Ovary (tissue), 9 donors: Measurements from ENCODE around the gene MMAB. TPM values are rescaled to one million over a fixed set of nuclear protein-coding genes. Genes with fewer than 3 reads are reported as not detected.

Experiments
- DNase-seq, 5 donors: peaks; one replicate each; pipeline ENCODE4 v3.0.0-alpha.2; 2019 to 2020
- H3K27ac ChIP-seq, 2 donors: fragments of 200-600 bp; one replicate each; pipeline versions ENCODE4 v1.5.1 to v1.8.0; 2019 to 2022
- H3K27me3 ChIP-seq: fragments of 200-600 bp; one replicate; pipeline ENCODE4 v1.8.0; 2022
- H3K36me3 ChIP-seq: fragments of 200-600 bp; sonication (generic); one replicate; pipeline ENCODE4 v1.5.1; 2019
- H3K4me1 ChIP-seq: one replicate; pipeline ENCODE4 v1.8.1; 2013; ENCODE audit warnings: mild to moderate bottlenecking, moderate library complexity; ENCODE audit not compliant: insufficient read depth
- H3K4me3 ChIP-seq: fragments of 200-600 bp; sonication (generic); one replicate; pipeline ENCODE4 v1.5.1; 2017
- H3K9me3 ChIP-seq, 2 donors: fragments of 200-600 bp in 1 of 2; sonication (generic) in 1 of 2; one replicate each; pipeline versions ENCODE4 v1.5.1 to v1.8.1; 2013 to 2019; ENCODE audit warnings: mild to moderate bottlenecking in 1 of 2, moderate library complexity in 1 of 2
- CTCF ChIP-seq, 3 donors: fragments of 450-650 bp in 2 of 3; fragments of 200-600 bp in 1 of 3; IDR thresholded peaks; one replicate each; pipeline versions ENCODE4 v1.5.1 to v1.8.0; 2016 to 2022; ENCODE audit warnings: antibody characterized with exemption in 3 of 3, mild to moderate bottlenecking in 1 of 3
- EP300 ChIP-seq: sonication (generic); formaldehyde crosslinking; IDR thresholded peaks from one replicate; pipeline ENCODE4 v1.6.1; 2017; ENCODE audit warnings: antibody characterized with exemption
- POLR2A ChIP-seq: fragments of 450-650 bp; IDR thresholded peaks from one replicate; pipeline ENCODE4 v1.6.1; 2017; ENCODE audit warnings: antibody characterized with exemption, mild to moderate bottlenecking, moderate library complexity
- WGBS, 3 donors: extraction: QIAGEN DNeasy Blood & Tissue Kit in 1 of 3; methylation state at CpG; one replicate each; pipeline versions ENCODE4 v1.1.5 to v1.1.7; 2013 to 2017; 5-methylcytosine and 5-hydroxymethylcytosine counted together
- intact Hi-C, 4 donors: fragments of 100-400 bp; cut with DNase I; formaldehyde crosslinking; loops; one replicate each; pipeline versions ENCODE4 v1.11.0 to v1.15.1; 2022 to 2023
- polyA plus RNA-seq, 2 donors: library from polyadenylated mRNA; stranded (reverse); fragments of 200-250 nt in 1 of 2; fragments of 350-450 nt in 1 of 2; fragmentation: Illumina TruSeq in 1 of 2; extraction: RNeasy Lipid Tissue Mini Kit (QIAGEN cat#74804) in 1 of 2; gene quantifications; one replicate each; pipeline ENCODE4 v1.2.3, GENCODE V29; 2013 to 2014
- total RNA-seq, 7 donors: library from RNA; depleted of rRNA in 2 of 7; stranded (reverse); fragments of >200 nt in 2 of 7; fragmentation: NEBNext Ultra II Directional in 3 of 7; extraction: Animal tissue kit (Norgen Biotek cat#: 25700) in 3 of 7; gene quantifications; one replicate each; pipeline versions ENCODE4 v1.1.0 to v1.2.4, GENCODE V29; 2016 to 2023
- donor health status: DM: no; HTN: no; CAD: no; lungs with moderate emphysema.
- donor health status: DM: no; HTN: no; CAD: no.
- donor health status: Bipolar disorder and iron deficiency.
- donor health status: DM: yes; HTN: yes; CAD: no.
- donor health status: DM: no; HTN: no; CAD: no.
- donor health status: DM: yes; HTN: yes; CAD: no.

MMAB gene
- total and polyA plus RNA-seq, 9 donors, result 20.2 to 94.9 (median 33.2) TPM

GRCh38 chr12:109597795-109598427 lies 24.6 kb upstream of the MMAB start:
- H3K36me3 ChIP-seq, result no peaks in the 10 kb centered on the region
- no peak overlapping the region for H3K27ac ChIP-seq
- TF ChIP-seq CTCF (IDR thresholded peaks at IDR 0.05) (peak; percentile 90 to 92 (median 92)), POLR2A (no peak)
- H3K9me3 ChIP-seq, result no peaks in the 10 kb centered on the region
- DNase-seq, result peak; percentile 90 to 94 (median 92)
- intact Hi-C loops, result loop anchor here (5.0 to 10.0 kb wide), 4 partner anchors 109 to 174 kb away; partner anchors contain the start of gene FAM222A (in 2 of the 4)
- H3K4me3 ChIP-seq, result no peak overlapping the region
- H3K27me3 ChIP-seq, result no peaks in the 10 kb centered on the region
- peaks cover 2% of the 10 kb centered on the region for H3K4me1 ChIP-seq
- 35 to 36% (median 36%) methylated on average over 27 of the region's 27 CpGs for WGBS, 3 donors

GRCh38 chr12:109597414-109597794 lies 24.1 kb upstream of the MMAB start:
- intact Hi-C loops, result loop anchor here (5.0 to 10.0 kb wide), 4 partner anchors 110 to 175 kb away; partner anchors contain the start of gene FAM222A (in 2 of the 4)
- Histone ChIP-seq H3K4me3 (no peak overlapping the region), H3K27ac (no peak overlapping the region), H3K27me3 (no peaks in the 10 kb centered on the region), H3K4me1 (peaks cover 2% of the 10 kb centered on the region), H3K9me3 (no peaks in the 10 kb centered on the region), H3K36me3 (no peaks in the 10 kb centered on the region)
- no peak for TF ChIP-seq CTCF (IDR thresholded peaks at IDR 0.05)
- TF ChIP-seq EP300, result no peak
- TF ChIP-seq POLR2A, result no peak
- 39 to 41% (median 40%) methylated on average over 11 of the region's 11 CpGs for WGBS, 3 donors
- DNase-seq, result no peak

GRCh38 chr12:109596418-109597244 lies 23.3 kb upstream of the MMAB start:
- no peak overlapping the region for H3K27ac ChIP-seq
- no peak overlapping the region for H3K4me3 ChIP-seq
- intact Hi-C loops, result loop anchor here (1.0 to 10.0 kb wide), 5 partner anchors 111 to 179 kb away; partner anchors contain the start of gene FAM222A (in 2 of the 4)
- H3K9me3 ChIP-seq, result no peaks in the 10 kb centered on the region
- H3K27me3 ChIP-seq, result no peaks in the 10 kb centered on the region
- TF ChIP-seq CTCF (IDR thresholded peaks at IDR 0.05), result no peak
- no peak for TF ChIP-seq EP300
- TF ChIP-seq POLR2A, result no peak
- no peak for DNase-seq
- 86 to 89% (median 86%) methylated on average over 11 to 24 of the region's 24 CpGs for WGBS, 3 donors
- peaks cover 2% of the 10 kb centered on the region for H3K4me1 ChIP-seq
- H3K36me3 ChIP-seq, result no peaks in the 10 kb centered on the region

- intact Hi-C loops, result loop anchor here (5.0 to 10.0 kb wide), 4 partner anchors 112 to 177 kb away; partner anchors contain the start of gene FAM222A (in 2 of the 4)
- Histone ChIP-seq H3K4me1 (peaks cover 2% of the 10 kb centered on the region), H3K9me3 (no peaks in the 10 kb centered on the region), H3K27ac (no peak overlapping the region), H3K27me3 (no peaks in the 10 kb centered on the region), H3K36me3 (no peaks in the 10 kb centered on the region), H3K4me3 (no peak overlapping the region)
- TF ChIP-seq EP300 (no peak), CTCF (IDR thresholded peaks at IDR 0.05) (no peak), POLR2A (no peak)
- DNase-seq, result no peak
- WGBS, 3 donors, result 77 to 89% (median 88%) methylated on average over 10 of the region's 10 CpGs
These were observed 22.1 kb upstream of the MMAB start for GRCh38 chr12:109595321-109595902.
